GM03348 (cell line): ENCODE measurements around the gene TAGLN.

Experiments
- DNase-seq: peaks from one replicate; pipeline ENCODE4 v3.0.0; 2012; ENCODE audit warnings: low spot score

The TAGLN gene

GRCh38 chr11:117230999-117231841, 32.0 kb downstream of the TAGLN start:
- peak; percentile 35 for DNase-seq

DNA sequence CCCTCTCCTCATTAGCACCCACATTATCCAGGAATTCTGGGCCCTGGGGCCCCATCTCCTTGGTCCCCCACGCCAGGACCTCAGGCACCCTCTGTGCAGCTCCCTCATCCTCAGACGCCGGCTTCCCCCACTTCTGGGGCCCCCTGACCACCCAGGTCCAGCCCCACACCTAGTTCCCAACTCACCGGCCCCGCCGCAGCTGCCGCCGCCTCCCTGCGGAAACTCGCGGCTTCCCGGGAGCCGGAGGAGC, 32.6 kb downstream of the TAGLN start, which contains the start of gene PCSK7:
Gene PCSK7, minus strand, starts transcription at position 232 of the 250 bp plus-strand sequence. CDS start 2,229 bp downstream, outside the sequence.
- DNase-seq: no peak

DNA sequence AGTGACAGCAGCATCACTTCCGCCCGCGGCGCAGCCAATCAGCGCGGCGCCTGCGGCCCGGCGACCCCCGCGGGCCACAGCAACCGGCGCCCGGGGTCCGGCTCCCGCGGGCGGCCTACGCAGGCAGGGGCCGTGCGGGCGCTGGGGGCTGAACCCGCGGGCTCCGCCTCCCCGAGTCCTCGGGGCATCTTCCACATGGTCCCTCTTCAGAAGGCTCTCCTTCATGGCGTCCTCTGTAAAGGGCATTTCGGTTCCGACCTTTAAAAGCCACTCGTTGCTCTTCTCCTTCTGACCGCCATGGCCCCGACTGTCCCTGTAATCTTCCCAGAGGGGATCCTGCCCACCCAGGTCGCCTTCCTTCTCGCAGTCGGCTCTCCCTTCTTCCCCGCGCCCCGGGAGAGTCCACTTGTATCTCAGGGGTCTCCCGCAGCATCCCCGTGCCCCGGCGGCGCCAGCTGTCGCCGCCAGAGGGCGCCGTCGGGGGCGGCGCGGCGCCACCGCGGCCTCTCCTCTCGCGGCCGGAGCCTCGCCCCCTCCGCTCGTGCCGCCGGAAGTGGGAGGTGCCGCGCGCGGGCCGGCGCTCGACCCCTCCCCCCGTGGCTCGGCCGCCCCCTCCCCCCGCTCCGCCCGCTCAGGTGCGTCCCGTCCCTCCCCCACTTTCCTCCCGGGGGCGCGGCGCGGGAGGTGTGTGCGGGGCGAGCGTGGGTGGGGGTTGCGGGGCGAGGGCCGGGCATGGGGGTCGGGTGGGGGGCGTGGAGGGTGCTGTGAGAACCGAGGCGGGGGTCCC, 33.1 kb downstream of the TAGLN start, which contains the start of gene RNF214:
Gene RNF214, plus strand, starts transcription at position 580 of the 787 bp plus-strand sequence. CDS start 1,602 bp downstream, outside the sequence.
- peak; percentile 98 for DNase-seq

- peak; percentile 45 for DNase-seq
These were observed 33.8 kb downstream of the TAGLN start for GRCh38 chr11:117232911-117233409.

GRCh38 chr11:117238221-117238620, 39.1 kb downstream of the TAGLN start:
- no peak for DNase-seq

- peak; percentile 89 for DNase-seq
These were observed 40.1 kb downstream of the TAGLN start for GRCh38 chr11:117239295-117239694.

GRCh38 chr11:117248341-117248740, 49.2 kb downstream of the TAGLN start:
- DNase-seq: no peak

DNA sequence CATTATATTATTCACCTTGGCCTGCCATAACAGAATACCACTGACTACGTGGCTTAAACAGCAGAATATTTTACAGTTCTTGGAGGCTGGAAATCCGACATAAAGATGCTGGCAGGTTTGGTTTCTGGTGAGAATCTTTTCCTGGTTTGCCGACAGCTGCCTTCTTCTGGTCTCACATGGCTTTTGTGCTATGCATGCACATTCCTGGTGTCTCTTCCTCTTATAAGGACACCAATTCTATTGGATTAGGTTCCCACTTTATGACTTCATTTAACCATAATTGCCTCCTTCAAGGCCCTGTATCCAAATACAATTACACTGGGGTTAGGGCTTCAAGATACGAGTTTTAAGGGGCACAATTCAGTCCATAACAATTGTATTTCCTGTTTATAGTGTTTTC, 50.4 kb downstream of the TAGLN start:
- no peak for DNase-seq

- no peak for DNase-seq
These were observed 52.3 kb downstream of the TAGLN start for GRCh38 chr11:117251506-117251905.

GRCh38 chr11:117255966-117256365, 56.8 kb downstream of the TAGLN start:
- DNase-seq: no peak

DNA sequence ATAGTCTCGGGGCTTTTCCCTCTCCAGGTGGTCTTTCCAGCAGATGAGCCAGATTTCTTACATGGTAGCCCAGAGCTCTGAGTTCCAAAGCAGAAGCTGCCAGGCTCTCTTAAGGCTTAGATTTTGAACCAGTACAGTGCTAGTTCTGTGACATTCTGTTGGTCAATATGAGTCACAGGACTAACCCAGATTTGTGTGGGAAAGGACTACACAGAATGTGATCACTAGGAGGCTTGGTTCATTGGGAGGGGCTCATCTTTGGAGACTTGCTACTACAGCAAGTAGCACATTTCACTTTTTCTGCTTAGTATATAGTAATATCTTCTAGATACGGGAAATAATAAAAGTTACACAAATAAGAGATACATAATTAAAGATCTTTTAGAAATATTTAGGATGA, 57.4 kb downstream of the TAGLN start:
- DNase-seq: peak; percentile 22
